ENCODE data around the gene GRPEL2.
"Not testable (repeated sequence)": the region's sequence is repeated elsewhere in the genome, so short reads cannot be mapped to it uniquely, and the experiment has no call there.

Gene GRPEL2

DNA sequence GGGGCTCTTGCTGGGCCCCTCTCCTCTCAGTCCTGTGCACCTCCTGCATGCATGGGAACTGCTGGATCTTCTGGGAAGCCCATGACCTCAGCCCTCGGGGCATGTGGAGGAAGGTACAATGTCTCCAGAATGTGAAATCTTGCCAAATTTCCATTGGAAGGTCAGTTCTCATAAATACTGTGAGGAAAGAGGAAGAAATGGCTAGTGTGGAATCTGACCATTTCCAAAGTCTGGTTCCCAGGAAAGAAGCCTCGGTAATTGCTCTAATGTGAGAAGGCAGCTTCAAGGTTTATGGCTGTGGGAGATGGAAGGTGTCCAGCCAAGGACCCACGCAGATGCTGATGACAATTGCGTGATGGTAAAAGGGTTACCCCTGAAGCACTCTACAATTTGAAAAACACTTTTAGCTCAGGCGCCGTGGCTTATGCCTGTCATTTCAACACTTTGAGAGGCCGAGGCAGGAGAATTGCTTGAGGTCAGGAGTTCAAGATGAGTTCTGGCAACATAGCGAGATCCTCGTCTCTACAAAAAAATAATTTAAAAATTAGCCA is 41.9 kb downstream of the GRPEL2 start:
- no peak for TF ChIP-seq CTCF (conservative IDR thresholded peaks at IDR 0.05; ENCODE audit: low read depth)
- no peak overlapping the region for H3K27ac ChIP-seq
- DNase-seq (ENCODE audit: low spot score): no peak
- CTCF ChIA-PET: interaction anchor here (0.7 to 2.1 kb wide), 3 partner anchors 15 to 56 kb away, joined by 3 to 9 read pairs (median 7); no protein-coding TSS in a partner anchor
- POLR2A ChIA-PET (ENCODE audit: low non-redundant PET): no interaction called here

GRCh38 chr5:149387982-149388381 is 42.7 kb downstream of the GRPEL2 start:
- ChIA-PET CTCF (interaction anchor here (0.6 to 2.1 kb wide), 4 partner anchors 16 to 165 kb away, joined by 3 to 9 read pairs (median 5); no protein-coding TSS in a partner anchor), POLR2A (ENCODE audit: low non-redundant PET) (no interaction called here)
- H3K27ac ChIP-seq: no peak overlapping the region
- DNase-seq (ENCODE audit: low spot score): no peak
- no peak for TF ChIP-seq CTCF (conservative IDR thresholded peaks at IDR 0.05; ENCODE audit: low read depth)

- H3K27ac ChIP-seq: no peak overlapping the region
- CTCF ChIA-PET: interaction anchor here (0.6 to 1.7 kb wide), 4 partner anchors 7 to 165 kb away, joined by 3 to 7 read pairs (median 4); no protein-coding TSS in a partner anchor
These were observed 43.3 kb downstream of the GRPEL2 start for GRCh38 chr5:149388498-149389190.

GRCh38 chr5:149389552-149390495 is 44.5 kb downstream of the GRPEL2 start:
- ChIA-PET POLR2A (ENCODE audit: low non-redundant PET) (no interaction called here), CTCF (interaction anchor here (1.1 kb wide), 2 partner anchors 9 to 17 kb away, joined by 3 to 4 read pairs; no protein-coding TSS in a partner anchor)
- no peak overlapping the region for H3K27ac ChIP-seq
- no peak for TF ChIP-seq CTCF (conservative IDR thresholded peaks at IDR 0.05; ENCODE audit: low read depth)
- no peak for DNase-seq (ENCODE audit: low spot score)

More at GRCh38 chr5:149388498-149389190, 43.3 kb downstream of the GRPEL2 start:
- no peak for DNase-seq (ENCODE audit: low spot score)
- POLR2A ChIA-PET (ENCODE audit: low non-redundant PET): no interaction called here
- TF ChIP-seq CTCF (conservative IDR thresholded peaks at IDR 0.05; ENCODE audit: low read depth): no peak

DNA sequence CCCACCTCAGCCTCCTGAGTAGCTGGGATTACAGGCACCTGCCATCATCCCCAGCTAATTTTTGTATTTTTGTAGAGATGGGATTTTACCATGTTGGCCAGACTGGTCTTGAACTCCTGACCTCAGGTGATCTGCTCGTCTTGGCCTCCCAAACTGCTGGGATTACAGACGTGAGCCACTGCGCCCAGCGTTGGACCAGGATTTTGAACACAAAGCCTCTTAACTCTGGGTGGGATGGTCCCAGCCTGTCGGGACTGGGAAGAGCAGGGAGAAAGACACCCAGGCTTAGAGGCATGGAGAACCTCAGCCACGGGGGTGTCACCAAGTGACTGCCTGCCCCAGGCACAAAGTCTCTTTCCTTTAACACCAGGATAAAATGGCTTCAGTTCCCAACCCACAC is 45.8 kb downstream of the GRPEL2 start:
- POLR2A ChIA-PET (ENCODE audit: low non-redundant PET): interaction anchor here (0.6 kb wide), 1 partner anchor 1296 kb away, joined by 3 read pairs; no protein-coding TSS in a partner anchor
- DNase-seq (ENCODE audit: low spot score); CTCF ChIA-PET; H3K27ac ChIP-seq: not testable (repeated sequence)

GRCh38 chr5:149391524-149391923 is 46.2 kb downstream of the GRPEL2 start:
- no peak for DNase-seq (ENCODE audit: low spot score)
- POLR2A ChIA-PET (ENCODE audit: low non-redundant PET): interaction anchor here (0.6 kb wide), 1 partner anchor 1296 kb away, joined by 3 read pairs; no protein-coding TSS in a partner anchor
- TF ChIP-seq CTCF (conservative IDR thresholded peaks at IDR 0.05; ENCODE audit: low read depth): no peak
- H3K27ac ChIP-seq: no peak overlapping the region
- CTCF ChIA-PET: interaction anchor here (0.6 kb wide), 1 partner anchor 44 kb away, joined by 3 read pairs; no protein-coding TSS in a partner anchor

Measured in RWPE1 (cell line).